Measurements from ENCODE around the gene CD320.

Gene CD320

GRCh38 chr19:8254286-8255001 is 53.7 kb downstream of the CD320 start:
- DNase-seq (ENCODE audit: low spot score) = no peak

DNA sequence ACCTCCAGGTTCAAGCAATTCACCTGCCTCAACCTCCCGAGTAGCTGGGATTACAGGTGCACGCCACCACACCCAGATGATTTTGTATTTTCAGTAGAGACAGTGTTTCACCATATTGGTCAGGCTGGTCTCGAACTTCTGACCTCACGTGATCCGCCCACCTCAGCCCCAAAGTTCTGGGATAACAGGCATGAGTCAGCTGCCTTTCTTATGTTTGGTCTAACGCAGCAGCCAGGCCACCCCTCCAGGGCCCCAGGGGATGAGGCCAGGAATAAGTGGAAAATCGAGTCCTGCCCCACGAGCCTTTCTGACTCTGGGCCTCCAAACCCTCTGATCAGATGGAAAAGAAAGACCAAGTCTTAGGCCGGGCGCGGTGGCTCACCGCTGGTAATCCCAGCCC is 54.5 kb downstream of the CD320 start:
- no peak for DNase-seq (ENCODE audit: low spot score)

DNA sequence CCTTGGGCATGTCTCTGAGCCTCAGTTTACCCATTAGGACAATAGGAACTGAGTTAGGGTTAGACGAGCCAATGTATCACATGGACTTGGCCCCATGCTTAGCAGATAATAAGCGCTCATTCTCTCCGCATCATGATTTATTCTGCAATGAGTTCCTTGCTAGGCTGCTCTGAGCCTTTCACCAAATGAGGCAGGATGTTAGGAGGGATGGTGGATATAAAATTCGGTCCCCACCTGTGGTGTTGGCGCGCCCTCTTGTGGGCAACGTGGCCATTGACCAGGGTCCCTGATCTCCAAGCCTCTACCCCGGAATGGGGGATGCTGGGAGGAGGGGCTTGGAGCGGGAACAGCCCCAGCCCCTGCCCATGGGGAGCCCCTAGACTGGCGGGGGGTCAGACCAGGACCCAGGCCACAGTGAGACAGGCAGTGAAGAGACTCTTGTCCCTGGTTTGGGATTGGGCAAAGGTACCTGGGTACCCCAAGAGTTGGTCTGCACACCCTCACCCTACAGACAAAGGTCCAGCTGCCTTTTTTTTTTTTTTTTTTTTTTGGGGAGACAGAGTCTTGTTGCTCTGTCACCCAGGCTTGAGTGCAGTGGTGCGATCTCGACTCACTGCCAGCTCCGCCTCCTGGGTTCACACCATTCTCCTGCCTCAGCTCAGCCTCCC is 55.1 kb downstream of the CD320 start:
- peak; percentile 66 for DNase-seq (ENCODE audit: low spot score)

Measured in kidney capillary endothelial cell (primary cell).